OCI-LY3 (cell line): ENCODE results near the gene CHST11.

ENCODE experiments used
- H2AFZ ChIP-seq: fragments of 200-600, 300-600 bp; shearing (Covaris generic); 2 replicates; pipeline ENCODE4 v1.6.0; 2014; ENCODE audit warnings: antibody characterized with exemption, low read depth, low read length
- H3K27ac ChIP-seq: fragments of 200-600, 300-600 bp; sonication (generic); 2 replicates; pipeline ENCODE4 v1.5.1; 2014; ENCODE audit warnings: mild to moderate bottlenecking, low read length, moderate library complexity, mixed read lengths
- H3K27me3 ChIP-seq: fragments of 200-600, 300-600 bp; sonication (generic); 2 replicates; pipeline ENCODE4 v1.6.1; 2014; ENCODE audit warnings: low read depth, low read length, mixed read lengths
- H3K36me3 ChIP-seq: fragments of 200-600, 300-600 bp; sonication (generic); replicated peaks from 2 replicates; pipeline ENCODE3; 2014; ENCODE audit warnings: low read depth, low read length, mixed read lengths
- H3K4me1 ChIP-seq: fragments of 300-600, 200-600 bp; sonication (generic); 2 replicates; pipeline ENCODE4 v1.6.1; 2014; ENCODE audit warnings: low read length, mixed read lengths
- H3K4me2 ChIP-seq: fragments of 200-600, 300-600 bp; sonication (generic); 2 replicates; pipeline ENCODE4 v1.6.1; 2014; ENCODE audit warnings: low read length, mixed read lengths
- H3K4me3 ChIP-seq: fragments of 300-600, 200-600 bp; sonication (generic); 2 replicates; pipeline ENCODE4 v1.5.1; 2014; ENCODE audit warnings: antibody characterized with exemption, mild to moderate bottlenecking, low read length, moderate library complexity
- H3K79me2 ChIP-seq: fragments of 300-600, 200-600 bp; shearing (Covaris generic); 2 replicates; pipeline ENCODE4 v1.6.1; 2014; ENCODE audit warnings: mild to moderate bottlenecking, low read length, mixed read lengths
- H3K9ac ChIP-seq: fragments of 300-600, 200-600 bp; shearing (Covaris generic); 2 replicates; pipeline ENCODE4 v1.6.0; 2014; ENCODE audit warnings: mild to moderate bottlenecking, low read length, moderate library complexity
- H3K9me3 ChIP-seq: fragments of 200-600, 300-600 bp; shearing (Covaris generic); 2 replicates; pipeline ENCODE4 v1.6.1; 2014; ENCODE audit warnings: low read length, mixed read lengths; ENCODE audit not compliant: insufficient read depth
- H4K20me1 ChIP-seq: fragments of 200-600, 300-600 bp; sonication (generic); 2 replicates; pipeline ENCODE4 v1.6.1; 2016; ENCODE audit warnings: low read length, mixed read lengths; ENCODE audit not compliant: insufficient read depth
- CTCF ChIP-seq: fragments of 200-600, 300-600 bp; sonication (generic); IDR thresholded peaks from 2 replicates; pipeline ENCODE4 v1.5.1; 2014; ENCODE audit warnings: antibody characterized with exemption, low read length, low read depth
- EZH2phosphoT487 ChIP-seq: fragments of 200-600 bp; shearing (Covaris generic); IDR thresholded peaks from 2 replicates; pipeline ENCODE4 v1.6.1; 2018; ENCODE audit warnings: antibody characterized with exemption, mixed run types, low read depth

The CHST11 gene

DNA sequence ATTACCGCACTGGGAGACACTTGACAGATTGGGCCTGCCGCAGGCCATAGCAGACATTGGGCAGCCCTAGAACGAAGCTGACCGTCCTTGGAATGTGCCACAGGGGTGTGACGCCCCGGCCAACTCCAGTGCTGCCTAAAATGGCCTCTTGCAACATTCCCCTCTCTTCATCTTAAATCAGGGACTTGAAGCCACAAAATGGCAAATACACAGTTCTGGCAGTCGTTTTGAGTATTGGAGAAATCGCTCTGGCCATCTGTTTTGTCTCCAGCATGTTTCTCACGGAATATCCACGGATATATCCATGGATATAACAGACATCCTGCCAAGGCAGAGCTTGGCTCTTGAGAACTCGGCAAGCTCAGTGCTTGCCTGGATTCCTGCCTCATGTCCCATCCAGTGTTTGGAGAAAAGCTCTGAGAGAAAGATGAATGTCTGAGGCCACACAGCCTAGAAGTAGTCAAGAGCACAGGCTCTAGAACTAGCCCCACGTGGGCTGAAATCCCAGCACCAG lies 158.4 kb downstream of the CHST11 start:
- H3K79me2 ChIP-seq: no peaks in the 10 kb centered on the region
- no peak overlapping the region for H2AFZ ChIP-seq
- H3K4me1 ChIP-seq: peaks cover 7% of the 10 kb centered on the region
- H3K9me3 ChIP-seq: no peaks in the 10 kb centered on the region
- no peaks in the 10 kb centered on the region for H3K36me3 ChIP-seq
- H3K27me3 ChIP-seq: no peaks in the 10 kb centered on the region
- no peak overlapping the region for H3K27ac ChIP-seq
- H4K20me1 ChIP-seq: no peaks in the 10 kb centered on the region
- H3K9ac ChIP-seq: no peak overlapping the region
- no peak overlapping the region for H3K4me3 ChIP-seq
- H3K4me2 ChIP-seq: no peak overlapping the region
- no peak for TF ChIP-seq EZH2phosphoT487
- TF ChIP-seq CTCF: no peak

GRCh38 chr12:104618691-104619090 lies 161.9 kb downstream of the CHST11 start:
- H3K79me2 ChIP-seq: no peaks in the 10 kb centered on the region
- H3K36me3 ChIP-seq: no peaks in the 10 kb centered on the region
- H3K27ac ChIP-seq: no peak overlapping the region
- no peaks in the 10 kb centered on the region for H3K9me3 ChIP-seq
- no peaks in the 10 kb centered on the region for H4K20me1 ChIP-seq
- H2AFZ ChIP-seq: no peak overlapping the region
- H3K27me3 ChIP-seq: no peaks in the 10 kb centered on the region
- H3K9ac ChIP-seq: no peak overlapping the region
- H3K4me1 ChIP-seq: peaks cover 2% of the 10 kb centered on the region
- H3K4me3 ChIP-seq: no peak overlapping the region
- no peak for TF ChIP-seq EZH2phosphoT487
- no peak for TF ChIP-seq CTCF
- no peak overlapping the region for H3K4me2 ChIP-seq

- Histone ChIP-seq H3K4me3 (no peak overlapping the region), H3K27me3 (no peaks in the 10 kb centered on the region), H3K79me2 (no peaks in the 10 kb centered on the region), H4K20me1 (no peaks in the 10 kb centered on the region), H3K36me3 (no peaks in the 10 kb centered on the region), H2AFZ (no peak overlapping the region), H3K27ac (no peak overlapping the region), H3K4me2 (no peak overlapping the region), H3K9me3 (no peaks in the 10 kb centered on the region), H3K9ac (no peak overlapping the region), H3K4me1 (no peaks in the 10 kb centered on the region)
- no peak for TF ChIP-seq CTCF
- no peak for TF ChIP-seq EZH2phosphoT487
Observed at GRCh38 chr12:104619305-104619704, 162.6 kb downstream of the CHST11 start.

DNA sequence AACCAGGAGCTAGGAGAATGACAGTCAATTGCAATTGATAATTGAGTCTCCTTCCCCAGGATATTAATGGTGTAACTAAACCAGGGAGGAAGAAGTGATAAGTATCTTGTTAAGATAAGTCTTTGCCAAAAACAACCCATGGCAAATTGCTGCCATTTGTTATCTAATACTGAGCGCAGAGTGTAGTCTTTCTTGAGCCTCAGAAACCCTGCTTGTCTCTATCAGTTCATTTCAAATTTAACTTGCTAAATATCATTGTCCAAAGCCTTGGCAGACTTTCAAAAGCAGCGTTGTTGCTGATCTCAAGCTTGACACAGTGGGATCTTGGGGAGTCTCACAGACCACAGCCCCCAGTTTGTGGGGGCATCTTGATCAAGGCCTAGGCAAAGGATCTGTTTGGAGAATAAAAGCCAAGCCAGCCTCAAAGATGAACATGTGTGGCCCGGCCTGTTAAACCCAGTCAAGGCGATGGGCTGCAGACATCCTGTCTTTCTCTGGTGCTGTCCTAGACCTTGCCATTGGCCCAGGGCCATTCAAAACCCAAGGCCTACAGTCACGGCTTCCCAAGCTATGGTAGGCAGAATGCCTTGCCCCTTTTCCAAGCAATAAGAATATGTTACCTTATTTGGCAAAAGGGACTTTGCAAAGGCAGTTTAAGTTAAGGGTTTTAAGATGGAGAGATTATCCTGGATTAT lies 164.2 kb downstream of the CHST11 start:
- H4K20me1 ChIP-seq: no peaks in the 10 kb centered on the region
- H3K4me1 ChIP-seq: no peaks in the 10 kb centered on the region
- no peak overlapping the region for H3K4me2 ChIP-seq
- H2AFZ ChIP-seq: no peak overlapping the region
- H3K4me3 ChIP-seq: no peak overlapping the region
- no peaks in the 10 kb centered on the region for H3K27me3 ChIP-seq
- H3K9me3 ChIP-seq: no peaks in the 10 kb centered on the region
- H3K27ac ChIP-seq: no peak overlapping the region
- no peaks in the 10 kb centered on the region for H3K36me3 ChIP-seq
- no peaks in the 10 kb centered on the region for H3K79me2 ChIP-seq
- no peak for TF ChIP-seq CTCF
- TF ChIP-seq EZH2phosphoT487: no peak
- H3K9ac ChIP-seq: no peak overlapping the region
